ENCODE data around the gene CANT1.

Gene CANT1

GRCh38 chr17:78996781-78997201 lies 12.8 kb downstream of the CANT1 start:
- DNase-seq (ENCODE audit: low spot score) = no peak

GRCh38 chr17:78995761-78996451 lies 13.7 kb downstream of the CANT1 start:
- no peak for FAIRE-seq

More at GRCh38 chr17:78996781-78997201, 12.8 kb downstream of the CANT1 start:
- no peak for FAIRE-seq

GRCh38 chr17:78995022-78995760 lies 14.4 kb downstream of the CANT1 start:
- FAIRE-seq = no peak
- no peak for DNase-seq (ENCODE audit: low spot score)

More at GRCh38 chr17:78995761-78996451, 13.7 kb downstream of the CANT1 start:
- DNase-seq (ENCODE audit: low spot score) = no peak

- FAIRE-seq (peak; percentile 42), DNase-seq (ENCODE audit: low spot score) (no peak)
Observed at GRCh38 chr17:78993981-78994671, 15.4 kb downstream of the CANT1 start.

GRCh38 chr17:78993241-78993956 lies 16.2 kb downstream of the CANT1 start:
- DNase-seq (ENCODE audit: low spot score) (peak; percentile 71), FAIRE-seq (no peak)

- FAIRE-seq (no peak), DNase-seq (ENCODE audit: low spot score) (no peak)
Observed at GRCh38 chr17:78992542-78993212, 16.9 kb downstream of the CANT1 start.

- DNase-seq (ENCODE audit: low spot score) = no peak
- FAIRE-seq = no peak
Observed at GRCh38 chr17:78991906-78992532, 17.5 kb downstream of the CANT1 start.

GRCh38 chr17:78991017-78991738 lies 18.4 kb downstream of the CANT1 start:
- FAIRE-seq (peak; percentile 17), DNase-seq (ENCODE audit: low spot score) (no peak)

GRCh38 chr17:78990349-78991016 lies 19.1 kb downstream of the CANT1 start:
- DNase-seq (ENCODE audit: low spot score) = no peak
- FAIRE-seq = no peak

GRCh38 chr17:78988152-78988551 lies 21.4 kb downstream of the CANT1 start:
- FAIRE-seq = no peak
- DNase-seq (ENCODE audit: low spot score) = no peak

- FAIRE-seq = no peak
- DNase-seq (ENCODE audit: low spot score) = peak; percentile 61
Observed at GRCh38 chr17:78986649-78987328, 22.8 kb downstream of the CANT1 start.

GRCh38 chr17:78986048-78986648 lies 23.4 kb downstream of the CANT1 start:
- FAIRE-seq (no peak), DNase-seq (ENCODE audit: low spot score) (no peak)

- FAIRE-seq (no peak), DNase-seq (ENCODE audit: low spot score) (no peak)
Observed at GRCh38 chr17:78985395-78985794, 24.2 kb downstream of the CANT1 start.

GRCh38 chr17:78981010-78981888 lies 28.3 kb downstream of the CANT1 start:
- DNase-seq (ENCODE audit: low spot score) = no peak
- no peak for FAIRE-seq

GRCh38 chr17:78980624-78980972 lies 29.0 kb downstream of the CANT1 start:
- no peak for DNase-seq (ENCODE audit: low spot score)
- no peak for FAIRE-seq

- peak; percentile 73 for FAIRE-seq
- DNase-seq (ENCODE audit: low spot score) = peak; percentile 93
Observed at GRCh38 chr17:78979780-78980623, 29.6 kb downstream of the CANT1 start, which contains the start of gene LGALS3BP. TSS of gene LGALS3BP (minus strand) at chr17:78979923. CDS start at chr17:78977191, 2,732 bp downstream.

All from urothelium cell line (cell line).